Breast epithelium (tissue), 4 donors: ENCODE measurements around the gene FAM177B. TPM values are rescaled to one million over a fixed set of nuclear protein-coding genes. Genes with fewer than 3 reads are reported as not detected.

Source experiments
- DNase-seq, 2 donors: peaks; one replicate each; pipeline ENCODE4 v3.0.0-alpha.2; 2019; ENCODE audit warnings: low spot score in 2 of 2
- H3K27ac ChIP-seq, 2 donors: fragments of 200-600 bp; sonication (generic) in 1 of 2; one replicate each; pipeline ENCODE4 v1.5.1; 2016 to 2019; ENCODE audit warnings: mild to moderate bottlenecking in 1 of 2
- H3K27me3 ChIP-seq, 2 donors: fragments of 200-600 bp; sonication (generic) in 1 of 2; one replicate each; pipeline versions ENCODE4 v1.5.1 to v1.6.0; 2017 to 2019; ENCODE audit warnings: control low read depth in 1 of 2, mild to moderate bottlenecking in 1 of 2
- H3K36me3 ChIP-seq: fragments of 200-600 bp; one replicate; pipeline ENCODE4 v1.5.1; 2019
- H3K4me1 ChIP-seq, 2 donors: fragments of 200-600 bp; sonication (generic); one replicate each; pipeline ENCODE4 v1.5.1; 2016 to 2019; ENCODE audit warnings: control low read depth in 1 of 2
- H3K4me3 ChIP-seq, 3 donors: fragments of 200-600 bp; sonication (generic); 1 replicate in 2 of 3; 2 replicates in 1 of 3; pipeline ENCODE4 v1.5.1; 2016 to 2019; ENCODE audit warnings: mild to moderate bottlenecking in 3 of 3, moderate library complexity in 2 of 3
- H3K9me3 ChIP-seq, 2 donors: fragments of 200-600 bp; sonication (generic) in 1 of 2; one replicate each; pipeline ENCODE4 v1.5.1; 2016 to 2019; ENCODE audit warnings: control low read depth in 1 of 2
- POLR2A ChIP-seq: fragments of 450-650 bp; IDR thresholded peaks from one replicate; pipeline ENCODE4 v1.6.1; 2016; ENCODE audit warnings: antibody characterized with exemption, mild to moderate bottlenecking, moderate library complexity
- POLR2AphosphoS5 ChIP-seq, 3 donors: sonication (generic); formaldehyde crosslinking; IDR thresholded peaks; one replicate each; pipeline ENCODE4 v1.6.1; 2017; ENCODE audit warnings: antibody characterized with exemption in 3 of 3
- intact Hi-C: fragments of 100-400 bp; cut with DNase I; formaldehyde crosslinking; loops from one replicate; pipeline ENCODE4 v1.15.1; 2023; ENCODE audit warnings: low total_unique reads
- total RNA-seq, 3 donors: library from RNA; depleted of rRNA; stranded (reverse); fragments of >200 nt; gene quantifications; one replicate each; pipeline ENCODE4 v1.1.0, GENCODE V29; 2016
- TF ChIP-seq, protein P1 (sequence below), 3 donors: fragments of 450-650 bp; IDR thresholded peaks; one replicate each; pipeline ENCODE4 v1.5.1; 2016 to 2017; ENCODE audit warnings: antibody characterized with exemption in 3 of 3, mild to moderate bottlenecking in 3 of 3, moderate library complexity in 3 of 3

Gene FAM177B
- total RNA-seq, 3 donors from 2014 or later: 1.4 to 2.3 (median 2.3) TPM

DNA sequence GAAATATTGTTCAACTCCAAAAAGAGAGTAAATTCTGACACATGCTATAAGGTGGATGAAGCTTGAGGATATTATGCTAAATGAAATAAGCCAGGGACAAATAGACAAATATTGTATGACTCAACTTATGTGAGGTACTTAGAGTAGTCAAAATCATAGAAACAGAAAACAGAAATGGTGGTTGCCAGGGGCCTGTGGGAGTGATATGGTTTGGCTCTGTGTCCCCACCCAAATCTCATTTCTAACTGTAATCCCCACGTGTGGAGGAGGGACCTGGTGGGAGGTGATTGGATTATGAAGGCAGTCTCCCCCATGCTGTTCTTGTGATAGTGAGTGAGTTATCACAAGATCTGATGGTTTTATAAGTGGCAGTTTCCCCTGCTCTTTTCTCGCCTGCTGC is 53.1 kb downstream of the FAM177B start:
- no peak for DNase-seq
- Histone ChIP-seq H3K27me3 (no peaks in the 10 kb centered on the region), H3K27ac (no peak overlapping the region), H3K36me3 (no peaks in the 10 kb centered on the region), H3K9me3 (no peaks in the 10 kb centered on the region), H3K4me1 (no peaks in the 10 kb centered on the region), H3K4me3 (no peak overlapping the region)
- intact Hi-C loops: no loop called here
- no peak for TF ChIP-seq POLR2A

DNA sequence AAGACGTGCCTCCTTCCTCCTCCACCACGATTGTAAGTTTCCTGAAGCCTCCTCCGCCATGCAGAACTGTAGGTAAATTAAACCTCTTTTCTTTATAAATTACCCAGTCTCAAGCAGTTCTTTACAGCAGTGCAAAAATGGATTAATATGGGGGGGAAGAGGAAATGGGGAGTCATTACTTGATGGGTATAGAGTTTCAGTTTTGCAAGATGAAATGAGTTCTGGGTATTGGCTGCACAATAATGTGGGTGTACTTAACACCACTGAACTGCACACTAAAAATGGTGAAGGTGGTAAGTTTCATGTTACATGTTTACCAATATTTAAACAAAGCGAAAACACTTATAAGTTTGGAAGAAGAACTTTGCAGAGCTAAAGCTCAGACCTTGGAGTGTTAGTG is 53.5 kb downstream of the FAM177B start:
- H3K9me3 ChIP-seq: no peaks in the 10 kb centered on the region
- TF ChIP-seq POLR2AphosphoS5 (IDR thresholded peaks at IDR 0.05) (no peak), POLR2A (no peak)
- TF ChIP-seq, protein P1, sequence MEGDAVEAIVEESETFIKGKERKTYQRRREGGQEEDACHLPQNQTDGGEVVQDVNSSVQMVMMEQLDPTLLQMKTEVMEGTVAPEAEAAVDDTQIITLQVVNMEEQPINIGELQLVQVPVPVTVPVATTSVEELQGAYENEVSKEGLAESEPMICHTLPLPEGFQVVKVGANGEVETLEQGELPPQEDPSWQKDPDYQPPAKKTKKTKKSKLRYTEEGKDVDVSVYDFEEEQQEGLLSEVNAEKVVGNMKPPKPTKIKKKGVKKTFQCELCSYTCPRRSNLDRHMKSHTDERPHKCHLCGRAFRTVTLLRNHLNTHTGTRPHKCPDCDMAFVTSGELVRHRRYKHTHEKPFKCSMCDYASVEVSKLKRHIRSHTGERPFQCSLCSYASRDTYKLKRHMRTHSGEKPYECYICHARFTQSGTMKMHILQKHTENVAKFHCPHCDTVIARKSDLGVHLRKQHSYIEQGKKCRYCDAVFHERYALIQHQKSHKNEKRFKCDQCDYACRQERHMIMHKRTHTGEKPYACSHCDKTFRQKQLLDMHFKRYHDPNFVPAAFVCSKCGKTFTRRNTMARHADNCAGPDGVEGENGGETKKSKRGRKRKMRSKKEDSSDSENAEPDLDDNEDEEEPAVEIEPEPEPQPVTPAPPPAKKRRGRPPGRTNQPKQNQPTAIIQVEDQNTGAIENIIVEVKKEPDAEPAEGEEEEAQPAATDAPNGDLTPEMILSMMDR (IDR thresholded peaks at IDR 0.05): no peak
- H3K36me3 ChIP-seq: no peaks in the 10 kb centered on the region
- no peak overlapping the region for H3K27ac ChIP-seq
- H3K27me3 ChIP-seq: no peaks in the 10 kb centered on the region
- intact Hi-C loops: no loop called here
- H3K4me1 ChIP-seq: no peaks in the 10 kb centered on the region
- no peak for DNase-seq
- H3K4me3 ChIP-seq: no peak overlapping the region

DNA sequence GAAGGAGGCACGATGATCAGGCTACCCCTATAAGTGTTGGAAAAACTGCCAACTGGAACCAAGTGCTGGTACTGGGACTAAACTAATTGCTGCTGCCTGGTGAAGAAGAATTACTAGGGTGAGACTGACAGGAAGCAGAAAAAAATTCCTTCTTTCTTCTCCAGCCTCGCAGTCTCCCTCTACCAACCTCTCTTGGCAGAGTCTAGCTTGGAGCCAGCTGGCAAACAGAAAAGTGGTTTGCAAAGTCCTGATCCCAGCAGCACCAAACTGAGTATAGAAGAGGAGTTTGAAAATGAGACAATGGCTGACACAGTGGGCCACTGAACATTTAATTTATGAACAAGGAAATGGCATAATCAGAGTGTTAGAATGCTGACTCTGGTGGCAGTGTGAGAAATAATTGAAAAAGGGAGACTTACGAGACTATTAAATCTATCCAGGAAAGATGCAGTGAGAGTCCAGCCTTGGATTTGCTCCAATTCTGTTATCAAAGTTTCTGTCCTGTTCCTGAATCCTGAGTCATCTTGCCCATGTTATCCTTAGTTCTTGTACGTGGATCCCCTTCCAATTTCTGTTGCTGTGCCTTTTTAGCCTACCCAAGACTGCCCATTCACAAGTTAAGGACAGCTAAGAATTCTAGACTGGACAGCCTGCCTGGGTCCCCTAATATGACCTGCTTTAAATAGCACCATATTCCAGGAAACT is 54.2 kb downstream of the FAM177B start:
- Histone ChIP-seq H3K27me3 (no peaks in the 10 kb centered on the region), H3K27ac (no peak overlapping the region), H3K4me1 (no peaks in the 10 kb centered on the region), H3K36me3 (no peaks in the 10 kb centered on the region), H3K4me3 (no peak overlapping the region), H3K9me3 (no peaks in the 10 kb centered on the region)
- intact Hi-C loops: no loop called here
- TF ChIP-seq POLR2A: no peak
- TF ChIP-seq POLR2AphosphoS5 (IDR thresholded peaks at IDR 0.05): no peak
- TF ChIP-seq, protein P1 (IDR thresholded peaks at IDR 0.05): no peak
- no peak for DNase-seq

DNA sequence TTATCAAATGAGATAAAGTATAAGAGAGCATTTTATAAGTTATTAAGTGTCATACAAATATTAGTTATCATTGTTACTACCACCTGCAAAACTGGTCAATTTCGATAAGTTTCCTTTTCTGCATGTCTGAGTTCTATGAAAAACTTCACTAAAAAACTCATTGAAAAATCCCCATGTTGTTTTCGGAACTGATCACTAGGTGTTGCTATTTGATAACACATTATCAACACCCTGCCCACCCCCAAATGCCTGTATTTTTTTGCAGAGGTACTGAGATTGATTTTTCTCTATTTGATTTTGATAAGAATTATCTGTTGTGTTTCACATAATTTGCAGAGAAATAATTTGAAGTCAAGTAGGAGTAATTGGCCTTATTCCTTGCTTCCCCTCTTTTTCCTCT is 55.7 kb downstream of the FAM177B start:
- Histone ChIP-seq H3K36me3 (no peaks in the 10 kb centered on the region), H3K27ac (no peak overlapping the region), H3K9me3 (no peaks in the 10 kb centered on the region), H3K4me3 (no peak overlapping the region), H3K4me1 (no peaks in the 10 kb centered on the region), H3K27me3 (no peaks in the 10 kb centered on the region)
- intact Hi-C loops: no loop called here
- DNase-seq: no peak
- no peak for TF ChIP-seq POLR2AphosphoS5 (IDR thresholded peaks at IDR 0.05)
- TF ChIP-seq, protein P1 (IDR thresholded peaks at IDR 0.05): peak in 2 of 3 donors; percentile 40 to 60

DNA sequence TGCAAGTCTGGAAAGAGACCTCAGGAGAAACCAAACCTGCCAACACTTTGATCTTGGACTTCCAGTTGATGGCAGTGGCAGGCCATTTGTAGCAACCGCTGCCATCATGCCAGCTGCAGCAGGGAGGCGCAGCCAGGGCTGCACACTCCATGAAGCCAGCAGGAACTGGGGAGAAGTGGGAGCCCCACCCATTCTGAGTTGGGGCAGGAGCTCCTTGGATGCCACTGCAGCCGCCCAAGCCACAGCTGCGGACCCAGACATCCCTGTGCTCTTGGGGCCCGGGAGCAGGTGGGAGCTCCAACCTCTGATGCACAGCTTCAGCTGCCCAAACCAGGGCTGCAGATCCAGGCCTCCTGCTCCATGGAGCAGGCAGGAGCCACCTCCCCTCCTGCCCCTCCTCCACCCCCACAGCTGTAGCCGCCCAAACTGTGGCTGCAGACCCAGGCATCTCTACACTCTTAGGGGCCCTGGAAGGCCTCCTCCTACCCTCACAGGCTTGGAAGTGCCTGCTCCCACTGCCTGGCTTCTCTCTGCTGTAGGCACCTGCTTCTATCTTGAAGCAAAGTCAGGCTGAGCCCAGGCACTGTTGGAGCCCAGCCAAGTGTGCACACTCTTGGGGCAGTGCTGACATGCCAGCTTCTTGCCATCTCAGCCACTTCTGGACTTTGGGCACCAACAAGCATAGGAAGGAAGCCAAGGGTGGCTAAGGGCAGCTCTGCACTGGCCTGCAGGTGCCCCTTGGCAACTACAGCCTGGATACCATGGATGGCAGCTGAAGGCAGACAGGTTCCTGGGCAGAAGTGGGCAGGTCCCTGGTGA is 57.9 kb downstream of the FAM177B start:
- H3K27ac ChIP-seq: no peak overlapping the region
- no peaks in the 10 kb centered on the region for H3K4me1 ChIP-seq
- intact Hi-C loops: loop anchor here (2.0 kb wide), 1 partner anchor 290 kb away; no protein-coding TSS in a partner anchor
- H3K27me3 ChIP-seq: no peaks in the 10 kb centered on the region
- H3K36me3 ChIP-seq: no peaks in the 10 kb centered on the region
- TF ChIP-seq, protein P1 (IDR thresholded peaks at IDR 0.05): no peak
- TF ChIP-seq POLR2AphosphoS5 (IDR thresholded peaks at IDR 0.05) (no peak), POLR2A (no peak)
- DNase-seq: no peak
- H3K9me3 ChIP-seq: no peaks in the 10 kb centered on the region
- H3K4me3 ChIP-seq: no peak overlapping the region
